Esophagus squamous epithelium (tissue), 5 donors: ENCODE measurements around the gene TFG. TPM values are rescaled to one million over a fixed set of nuclear protein-coding genes. Genes with fewer than 3 reads are reported as not detected.

ENCODE experiments used
- DNase-seq: peaks from one replicate; lab custom pipeline; 2025; lab: John Stamatoyannopoulos, UW
- H3K27ac ChIP-seq, 4 donors: fragments of 200-600 bp; sonication (generic); one replicate each; pipeline ENCODE4 v1.5.1; 2016 to 2019; ENCODE audit warnings: mild to moderate bottlenecking in 1 of 4
- H3K27me3 ChIP-seq, 4 donors: fragments of 200-600 bp; sonication (generic); 1 replicate in 3 of 4; 2 replicates in 1 of 4; pipeline versions ENCODE4 v1.5.1 to v1.6.0; 2017 to 2021; ENCODE audit warnings: antibody characterized with exemption in 1 of 4
- H3K36me3 ChIP-seq, 3 donors: fragments of 200-600 bp; sonication (generic); one replicate each; pipeline ENCODE4 v1.5.1; 2016 to 2019
- H3K4me1 ChIP-seq, 3 donors: fragments of 200-600 bp; sonication (generic); one replicate each; pipeline ENCODE4 v1.5.1; 2017 to 2019
- H3K4me3 ChIP-seq, 4 donors: fragments of 200-600 bp; sonication (generic); 1 replicate in 3 of 4; 2 replicates in 1 of 4; pipeline ENCODE4 v1.5.1; 2016 to 2019; ENCODE audit warnings: mild to moderate bottlenecking in 2 of 4, moderate library complexity in 1 of 4
- H3K9me3 ChIP-seq, 3 donors: fragments of 200-600 bp; sonication (generic); one replicate each; pipeline ENCODE4 v1.5.1; 2016 to 2019
- POLR2A ChIP-seq, 4 donors: fragments of 450-650 bp; IDR thresholded peaks; one replicate each; pipeline ENCODE4 v1.6.1; 2017; ENCODE audit warnings: antibody characterized with exemption in 4 of 4, mild to moderate bottlenecking in 4 of 4, moderate library complexity in 3 of 4
- WGBS, 2 donors: methylation state at CpG; one replicate each; pipeline ENCODE4 v1.1.5; 2018; 5-methylcytosine and 5-hydroxymethylcytosine counted together
- intact Hi-C: fragments of 100-400 bp; cut with DNase I; formaldehyde crosslinking; loops from one replicate; pipeline ENCODE4 v1.15.0; 2022
- total RNA-seq, 4 donors: library from RNA; depleted of rRNA; stranded (reverse); fragments of >200 nt; gene quantifications; one replicate each; pipeline ENCODE4 v1.1.0, GENCODE V29; 2016
- TF ChIP-seq, protein P1 (sequence below), 6 experiments: fragments of 450-650 bp in 4 of 6; fragments of 200-600 bp in 2 of 6; sonication (generic) in 2 of 6; IDR thresholded peaks; one replicate each; pipeline ENCODE4 v1.5.1; 2016 to 2019; ENCODE audit warnings: antibody characterized with exemption in 6 of 6, mild to moderate bottlenecking in 4 of 6, moderate library complexity in 4 of 6
- donor health status: DM: yes; HTN: yes; CAD: no.

Gene TFG
- total RNA-seq, 4 donors from 2014 or later = 76.7 to 133 (median 91.8) TPM

DNA sequence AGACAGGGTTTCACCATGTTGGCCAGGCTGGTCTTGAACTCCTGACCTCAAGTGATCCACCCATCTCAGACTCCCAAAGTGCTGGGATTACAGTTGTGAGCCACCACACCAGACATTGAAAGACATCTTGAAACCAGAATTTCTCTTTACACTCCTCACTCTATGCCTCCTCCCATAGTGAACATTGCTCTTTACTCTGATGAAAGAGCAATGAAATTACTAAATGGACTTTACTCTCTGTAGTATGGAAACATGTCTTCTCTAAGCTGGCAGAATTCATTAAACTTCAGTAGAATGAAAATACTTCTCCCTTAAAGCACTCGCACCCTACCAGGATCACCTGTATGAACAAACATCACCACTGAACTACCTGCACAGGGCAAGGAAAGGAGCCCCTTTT, 27.8 kb upstream of the TFG start:
- H3K4me1 ChIP-seq = no peaks in the 10 kb centered on the region
- no peaks in the 10 kb centered on the region for H3K27me3 ChIP-seq
- no peak overlapping the region for H3K27ac ChIP-seq
- no peak overlapping the region for H3K4me3 ChIP-seq
- no peaks in the 10 kb centered on the region for H3K9me3 ChIP-seq
- intact Hi-C loops = no loop called here
- no peaks in the 10 kb centered on the region for H3K36me3 ChIP-seq
- 88 to 92% methylated on average over 1 of the region's 1 CpG for WGBS, 2 donors
- TF ChIP-seq, protein P1, sequence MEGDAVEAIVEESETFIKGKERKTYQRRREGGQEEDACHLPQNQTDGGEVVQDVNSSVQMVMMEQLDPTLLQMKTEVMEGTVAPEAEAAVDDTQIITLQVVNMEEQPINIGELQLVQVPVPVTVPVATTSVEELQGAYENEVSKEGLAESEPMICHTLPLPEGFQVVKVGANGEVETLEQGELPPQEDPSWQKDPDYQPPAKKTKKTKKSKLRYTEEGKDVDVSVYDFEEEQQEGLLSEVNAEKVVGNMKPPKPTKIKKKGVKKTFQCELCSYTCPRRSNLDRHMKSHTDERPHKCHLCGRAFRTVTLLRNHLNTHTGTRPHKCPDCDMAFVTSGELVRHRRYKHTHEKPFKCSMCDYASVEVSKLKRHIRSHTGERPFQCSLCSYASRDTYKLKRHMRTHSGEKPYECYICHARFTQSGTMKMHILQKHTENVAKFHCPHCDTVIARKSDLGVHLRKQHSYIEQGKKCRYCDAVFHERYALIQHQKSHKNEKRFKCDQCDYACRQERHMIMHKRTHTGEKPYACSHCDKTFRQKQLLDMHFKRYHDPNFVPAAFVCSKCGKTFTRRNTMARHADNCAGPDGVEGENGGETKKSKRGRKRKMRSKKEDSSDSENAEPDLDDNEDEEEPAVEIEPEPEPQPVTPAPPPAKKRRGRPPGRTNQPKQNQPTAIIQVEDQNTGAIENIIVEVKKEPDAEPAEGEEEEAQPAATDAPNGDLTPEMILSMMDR (IDR thresholded peaks at IDR 0.05) = no peak
- TF ChIP-seq POLR2A (IDR thresholded peaks at IDR 0.05) = no peak
- DNase-seq = no peak

DNA sequence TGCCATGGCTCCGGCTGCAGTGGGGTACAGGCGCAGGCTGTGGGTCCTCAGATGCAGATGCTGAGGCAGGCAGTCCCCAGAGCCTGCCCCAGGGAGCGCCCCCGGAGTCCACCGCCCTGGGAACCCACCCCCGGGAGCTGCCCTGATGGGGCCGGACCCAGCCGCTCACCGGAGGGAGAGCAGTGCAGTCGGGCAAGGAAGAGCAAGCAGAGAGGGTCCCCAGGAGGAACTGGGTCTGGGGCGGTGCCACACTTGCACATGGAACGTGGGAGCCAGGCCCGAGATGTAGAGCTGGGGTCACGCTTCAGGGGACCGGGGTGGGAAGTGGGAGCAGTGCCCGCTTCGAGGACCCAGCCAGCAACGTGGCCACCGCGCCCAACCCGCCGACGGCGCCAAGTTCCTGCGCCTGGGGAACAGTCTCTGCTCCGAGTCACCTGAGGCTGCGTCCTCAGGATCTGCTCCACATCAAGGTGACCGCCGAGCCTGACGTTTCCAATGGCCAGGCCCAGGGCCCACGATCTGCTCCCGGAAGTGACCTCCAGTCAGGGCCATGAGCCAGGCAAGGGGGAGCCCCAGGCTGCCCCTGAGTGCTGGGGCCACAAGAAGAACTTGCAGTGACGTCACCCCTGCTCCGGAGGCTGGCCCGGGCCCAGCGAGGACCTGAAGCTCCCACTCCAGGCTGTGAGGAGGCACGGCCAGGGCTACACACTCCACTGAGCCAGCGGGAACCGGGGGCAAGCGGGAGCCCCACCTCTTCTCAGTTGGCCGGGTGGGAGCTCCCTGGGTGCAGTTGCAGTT, 27.0 kb upstream of the TFG start:
- Histone ChIP-seq H3K9me3 (no peaks in the 10 kb centered on the region), H3K4me1 (no peaks in the 10 kb centered on the region), H3K36me3 (no peaks in the 10 kb centered on the region), H3K4me3 (no peak overlapping the region), H3K27me3 (no peaks in the 10 kb centered on the region), H3K27ac (no peak overlapping the region)
- TF ChIP-seq POLR2A (IDR thresholded peaks at IDR 0.05) = no peak
- TF ChIP-seq, protein P1 (IDR thresholded peaks at IDR 0.05) = no peak
- WGBS, 2 donors = 80 to 92% methylated on average over 1 to 2 of the region's 41 CpGs
- intact Hi-C loops = no loop called here
- DNase-seq = no peak

DNA sequence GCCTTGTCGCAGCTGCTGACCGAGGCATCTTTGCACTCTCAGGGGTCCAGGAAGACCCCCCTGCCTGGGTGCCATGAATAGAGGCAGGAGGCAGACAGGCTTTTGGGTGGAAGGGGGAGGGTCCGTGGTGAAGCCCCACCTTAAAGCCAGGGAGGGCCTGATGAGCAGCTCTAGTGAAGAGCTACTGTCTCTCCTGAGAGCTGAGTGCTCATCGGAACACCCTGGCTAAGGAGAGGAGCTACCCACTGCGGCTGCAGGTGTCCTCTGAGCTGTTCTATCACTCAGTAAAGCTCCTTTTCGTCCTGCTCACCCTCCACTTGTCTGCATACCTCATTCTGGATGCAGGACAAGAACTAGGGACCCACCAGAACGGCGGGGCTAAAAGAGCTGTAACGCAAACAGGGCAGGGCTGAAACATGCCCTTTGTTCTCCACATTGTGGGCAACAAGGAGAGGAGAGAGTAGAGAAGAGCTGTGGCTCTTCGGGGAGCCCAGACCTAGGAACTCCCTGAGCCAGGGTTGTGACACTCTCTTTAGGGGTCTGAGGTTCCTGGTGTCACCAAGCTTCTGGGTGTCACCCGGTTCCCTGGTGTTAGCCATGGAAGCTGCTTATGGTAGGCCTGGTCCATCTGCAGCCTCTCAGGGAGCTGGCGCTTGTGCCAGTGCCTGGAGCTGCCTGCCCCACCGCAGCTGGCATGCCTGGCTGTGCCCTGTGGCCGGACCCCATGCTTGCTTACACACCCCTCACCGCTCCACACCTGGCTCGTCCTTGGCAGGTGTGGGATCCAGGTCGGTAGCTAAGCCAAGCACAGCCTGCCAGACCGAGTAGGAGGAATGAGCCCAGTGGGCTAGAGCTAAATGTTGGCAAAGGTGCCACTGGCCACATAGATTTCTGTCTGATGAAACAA, 26.2 kb upstream of the TFG start:
- WGBS, 2 donors = 66 to 72% methylated on average over 6 to 8 of the region's 18 CpGs
- intact Hi-C loops = no loop called here
- DNase-seq = no peak
- no peak for TF ChIP-seq POLR2A (IDR thresholded peaks at IDR 0.05)
- TF ChIP-seq, protein P1 (IDR thresholded peaks at IDR 0.05) = no peak
- Histone ChIP-seq H3K4me1 (no peaks in the 10 kb centered on the region), H3K27ac (no peak overlapping the region), H3K27me3 (no peaks in the 10 kb centered on the region), H3K9me3 (no peaks in the 10 kb centered on the region), H3K4me3 (no peak overlapping the region), H3K36me3 (no peaks in the 10 kb centered on the region)

DNA sequence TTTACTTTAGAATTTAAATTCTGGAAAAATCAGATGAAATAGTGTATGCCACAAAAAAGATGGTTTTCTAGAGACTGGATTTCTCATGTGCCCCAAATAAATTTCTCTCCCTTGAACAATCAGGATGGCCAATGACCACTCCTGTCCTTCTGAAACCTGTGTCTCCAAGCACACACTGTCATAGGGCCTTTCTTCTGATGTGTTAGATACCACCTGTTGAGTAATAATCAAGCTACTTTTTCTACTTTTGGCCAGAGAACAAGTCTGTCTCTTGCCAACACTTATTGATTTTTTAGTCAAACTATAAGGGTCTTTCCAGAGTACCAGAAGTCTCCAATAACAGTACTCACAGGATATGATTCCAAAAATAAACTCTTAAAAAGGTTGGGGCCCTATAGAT, 16.1 kb upstream of the TFG start:
- TF ChIP-seq, protein P1 (IDR thresholded peaks at IDR 0.05) = no peak
- no peak for TF ChIP-seq POLR2A (IDR thresholded peaks at IDR 0.05)
- H3K27ac ChIP-seq = no peak overlapping the region
- no peaks in the 10 kb centered on the region for H3K36me3 ChIP-seq
- H3K4me3 ChIP-seq = no peak overlapping the region
- H3K4me1 ChIP-seq = no peaks in the 10 kb centered on the region
- DNase-seq = no peak
- intact Hi-C loops = no loop called here
- peaks cover 0 to 14% (median 0%) of the 10 kb centered on the region in 4 donors for H3K27me3 ChIP-seq
- no peaks in the 10 kb centered on the region for H3K9me3 ChIP-seq

DNA sequence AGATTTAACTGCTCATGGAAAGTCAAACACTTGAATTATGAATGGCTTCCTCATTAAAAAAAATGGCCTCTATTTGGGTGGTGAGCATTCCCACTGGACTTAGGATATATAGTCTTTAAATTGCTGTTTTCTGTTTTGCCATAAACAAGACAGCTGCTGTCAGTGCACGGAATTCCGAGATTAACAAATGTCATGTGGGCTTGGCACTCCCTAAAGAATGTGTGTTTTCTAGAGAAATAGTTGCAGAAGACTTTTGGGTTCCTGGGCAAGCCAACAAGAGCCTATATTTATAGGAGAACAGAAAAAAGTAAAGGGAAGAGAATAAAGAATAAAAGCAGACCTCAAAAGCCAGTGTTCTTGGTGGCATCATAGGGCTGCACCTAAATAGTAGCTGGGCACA, 13.6 kb upstream of the TFG start:
- WGBS, 2 donors = 61 to 68% methylated on average over 2 of the region's 2 CpGs
- DNase-seq = no peak
- H3K4me3 ChIP-seq = no peak overlapping the region

More for the DNA sequence above, 13.6 kb upstream of the TFG start:
- Histone ChIP-seq H3K27ac (no peak overlapping the region), H3K9me3 (no peaks in the 10 kb centered on the region), H3K36me3 (no peaks in the 10 kb centered on the region), H3K4me1 (no peaks in the 10 kb centered on the region), H3K27me3 (peaks cover 0 to 14% (median 0%) of the 10 kb centered on the region in 4 donors)
- no peak for TF ChIP-seq POLR2A (IDR thresholded peaks at IDR 0.05)
- TF ChIP-seq, protein P1 (IDR thresholded peaks at IDR 0.05) = no peak
- intact Hi-C loops = no loop called here
